ENCODE data around the gene PRKG1.

GRCh38 chr10:51028420-51028819 lies 45.9 kb upstream of the PRKG1 start:
- TF ChIP-seq CTCF (optimal IDR thresholded peaks at IDR 0.05 in 1 of 3, IDR thresholded peaks at IDR 0.05 in 1 of 3, conservative IDR thresholded peaks at IDR 0.05 in 1 of 3; ENCODE audit: extremely low read depth in 1 of 3, insufficient read depth in 2 of 3, low read length in 3 of 3) (no peak), EZH2 (IDR thresholded peaks at IDR 0.05; ENCODE audit: low read length) (no peak)

All from keratinocyte (primary cell).